Gastroesophageal sphincter (tissue), 4 donors: ENCODE measurements around the gene VAV2. TPM values are rescaled to one million over a fixed set of nuclear protein-coding genes. Genes with fewer than 3 reads are reported as not detected.

Source experiments
- ATAC-seq: fragments of 150-250 bp; one replicate; pipeline ENCODE4 v1.9.1; 2016; ENCODE audit warnings: mild to moderate bottlenecking, moderate library complexity
- H3K27ac ChIP-seq, 4 donors: fragments of 200-600 bp; sonication (generic) in 3 of 4; 1 replicate in 3 of 4; 2 replicates in 1 of 4; pipeline ENCODE4 v1.5.1; 2016 to 2019
- H3K27me3 ChIP-seq: fragments of 200-600 bp; sonication (generic); one replicate; pipeline ENCODE4 v1.5.1; 2019
- H3K36me3 ChIP-seq, 2 donors: fragments of 200-600 bp; sonication (generic); one replicate each; pipeline ENCODE4 v1.5.1; 2019; ENCODE audit warnings: control low read depth in 1 of 2
- H3K4me1 ChIP-seq, 3 donors: fragments of 200-600 bp; sonication (generic); 1 replicate in 2 of 3; 2 replicates in 1 of 3; pipeline ENCODE4 v1.5.1; 2016 to 2019; ENCODE audit warnings: control low read depth in 2 of 3
- H3K4me3 ChIP-seq, 2 donors: fragments of 200-600 bp; sonication (generic); one replicate each; pipeline ENCODE4 v1.5.1; 2019; ENCODE audit warnings: mild to moderate bottlenecking in 1 of 2, moderate library complexity in 1 of 2
- H3K9me3 ChIP-seq, 3 donors: fragments of 200-600 bp; sonication (generic); one replicate each; pipeline ENCODE4 v1.5.1; 2017 to 2019; ENCODE audit warnings: control low read depth in 2 of 3
- CTCF ChIP-seq, 4 experiments: fragments of 200-600 bp in 2 of 4; fragments of 450-650 bp in 2 of 4; sonication (generic) in 1 of 4; IDR thresholded peaks; one replicate each; pipeline ENCODE4 v1.5.1; 2017 to 2019; ENCODE audit warnings: antibody characterized with exemption in 4 of 4, mild to moderate bottlenecking in 2 of 4, moderate library complexity in 2 of 4
- EP300 ChIP-seq: sonication (generic); formaldehyde crosslinking; IDR thresholded peaks from one replicate; pipeline ENCODE4 v1.6.1; 2017; ENCODE audit warnings: antibody characterized with exemption, mild to moderate bottlenecking
- POLR2A ChIP-seq, 2 donors: fragments of 450-650 bp; IDR thresholded peaks; one replicate each; pipeline ENCODE4 v1.6.1; 2017; ENCODE audit warnings: antibody characterized with exemption in 2 of 2, mild to moderate bottlenecking in 2 of 2, moderate library complexity in 1 of 2
- POLR2AphosphoS5 ChIP-seq: sonication (generic); formaldehyde crosslinking; IDR thresholded peaks from one replicate; pipeline ENCODE4 v1.6.1; 2017; ENCODE audit warnings: antibody characterized with exemption
- WGBS, 2 donors: methylation state at CpG; one replicate each; pipeline ENCODE4 v1.1.5; 2018; ENCODE audit warnings: low coverage in 1 of 2; 5-methylcytosine and 5-hydroxymethylcytosine counted together
- total RNA-seq, 4 donors: library from RNA; depleted of rRNA; stranded (reverse); fragments of >200 nt; gene quantifications; one replicate each; pipeline ENCODE4 v1.1.0, GENCODE V29; 2016

Gene VAV2
- total RNA-seq, 4 donors from 2014 or later = 7.7 to 16.8 (median 8.9) TPM

- ATAC-seq = no peak
- TF ChIP-seq POLR2A (IDR thresholded peaks at IDR 0.05) (no peak), CTCF (IDR thresholded peaks at IDR 0.05) (no peak), EP300 (no peak), POLR2AphosphoS5 (no peak)
- peaks cover 0 to 5% (median 0%) of the 10 kb centered on the region in 3 donors for H3K4me1 ChIP-seq
- H3K4me3 ChIP-seq = no peak overlapping the region
- H3K27ac ChIP-seq = no peak overlapping the region
- H3K36me3 ChIP-seq = no peaks in the 10 kb centered on the region
- no peaks in the 10 kb centered on the region for H3K9me3 ChIP-seq
- WGBS, 2 donors = 80 to 85% methylated on average over 10 to 12 of the region's 17 CpGs
- H3K27me3 ChIP-seq = no peaks in the 10 kb centered on the region
These were observed 166.4 kb downstream of the VAV2 start for GRCh38 chr9:133825555-133826218.

GRCh38 chr9:133824802-133825186 lies 167.3 kb downstream of the VAV2 start:
- no peak overlapping the region for H3K4me3 ChIP-seq
- no peak for TF ChIP-seq POLR2AphosphoS5
- TF ChIP-seq POLR2A (IDR thresholded peaks at IDR 0.05) = no peak
- TF ChIP-seq EP300 = no peak
- no peak for TF ChIP-seq CTCF (IDR thresholded peaks at IDR 0.05)
- no peaks in the 10 kb centered on the region for H3K27me3 ChIP-seq
- H3K4me1 ChIP-seq = peaks cover 0 to 5% (median 0%) of the 10 kb centered on the region in 3 donors
- H3K27ac ChIP-seq = no peak overlapping the region
- no peak for ATAC-seq
- H3K36me3 ChIP-seq = no peaks in the 10 kb centered on the region
- no peaks in the 10 kb centered on the region for H3K9me3 ChIP-seq
- WGBS, 2 donors = no CpG with 5 or more reads among the region's 15 CpGs

- peaks cover 0 to 5% (median 0%) of the 10 kb centered on the region in 3 donors for H3K4me1 ChIP-seq
- ATAC-seq = no peak
- no peaks in the 10 kb centered on the region for H3K36me3 ChIP-seq
- 100% methylated on average over 1 of the region's 14 CpGs; no CpG with 5 or more reads in 1 of the 2 donors for whole genome bisulfite sequencing, 2 donors
- no peaks in the 10 kb centered on the region for H3K9me3 ChIP-seq
- no peaks in the 10 kb centered on the region for H3K27me3 ChIP-seq
- TF ChIP-seq EP300 (no peak), CTCF (IDR thresholded peaks at IDR 0.05) (no peak), POLR2A (IDR thresholded peaks at IDR 0.05) (no peak), POLR2AphosphoS5 (no peak)
- H3K27ac ChIP-seq = no peak overlapping the region
- no peak overlapping the region for H3K4me3 ChIP-seq
These were observed 167.9 kb downstream of the VAV2 start for GRCh38 chr9:133824106-133824801.

- no peak overlapping the region for H3K27ac ChIP-seq
- 85 to 93% methylated on average over 5 to 11 of the region's 29 CpGs for WGBS, 2 donors
- TF ChIP-seq EP300 (no peak), CTCF (IDR thresholded peaks at IDR 0.05) (no peak), POLR2A (IDR thresholded peaks at IDR 0.05) (no peak), POLR2AphosphoS5 (no peak)
- H3K27me3 ChIP-seq = no peaks in the 10 kb centered on the region
- no peaks in the 10 kb centered on the region for H3K9me3 ChIP-seq
- H3K4me3 ChIP-seq = no peak overlapping the region
- peaks cover 0 to 5% (median 0%) of the 10 kb centered on the region in 3 donors for H3K4me1 ChIP-seq
- no peaks in the 10 kb centered on the region for H3K36me3 ChIP-seq
- no peak for ATAC-seq
These were observed 168.7 kb downstream of the VAV2 start for GRCh38 chr9:133823189-133824105.
